Astrocyte (in vitro differentiated cells and primary cell): ENCODE results near the gene ZNF22. TPM values are rescaled to one million over a fixed set of nuclear protein-coding genes. Genes with fewer than 3 reads are reported as not detected.
A peak's percentile ranks its signal among the peaks of the same experiment; 100 is the strongest.

Experiments used
- DNase-seq: peaks from one replicate; pipeline ENCODE4 v3.0.0-alpha.2; 2010; ENCODE audit warnings: low read depth
- FAIRE-seq: peaks from 2 replicates; lab custom pipeline; 2011; peaks lifted over from hg19 to GRCh38; lab: Jason Lieb, UNC
- H2AFZ ChIP-seq: 2 replicates; pipeline ENCODE4 v1.6.0; 2012; ENCODE audit warnings: low read depth, low read length, inconsistent platforms
- H3K27ac ChIP-seq: 2 replicates; pipeline ENCODE4 v1.5.1; 2011; ENCODE audit warnings: low read depth, low read length, inconsistent platforms
- H3K27me3 ChIP-seq: 2 replicates; pipeline ENCODE4 v1.6.0; 2011; ENCODE audit warnings: low read length, inconsistent platforms; ENCODE audit not compliant: insufficient read depth
- H3K36me3 ChIP-seq: 2 replicates; pipeline ENCODE4 v1.5.1; 2011; ENCODE audit warnings: low read length, inconsistent platforms; ENCODE audit not compliant: insufficient read depth
- H3K4me1 ChIP-seq: 2 replicates; pipeline ENCODE4 v1.5.1; 2011; ENCODE audit warnings: low read length, inconsistent platforms; ENCODE audit not compliant: insufficient read depth
- H3K4me2 ChIP-seq: 2 replicates; pipeline ENCODE4 v1.6.0; 2012; ENCODE audit warnings: low read length, inconsistent platforms
- H3K4me3 ChIP-seq: 2 replicates; pipeline ENCODE4 v1.5.1; 2011; ENCODE audit warnings: low read depth, mild to moderate bottlenecking, low read length, inconsistent platforms; ENCODE audit not compliant: insufficient read depth
- H3K79me2 ChIP-seq: 2 replicates; pipeline ENCODE4 v1.6.0; 2012; ENCODE audit warnings: mild to moderate bottlenecking, low read length, inconsistent platforms; ENCODE audit not compliant: insufficient read depth
- H3K9ac ChIP-seq: 2 replicates; pipeline ENCODE4 v1.6.0; 2012; ENCODE audit warnings: mild to moderate bottlenecking, low read length, inconsistent platforms
- H3K9me3 ChIP-seq: 2 replicates; pipeline ENCODE4 v1.5.1; 2012; ENCODE audit warnings: low read depth, mild to moderate bottlenecking, low read length, inconsistent platforms; ENCODE audit not compliant: insufficient read depth
- H4K20me1 ChIP-seq: 2 replicates; pipeline ENCODE4 v1.6.0; 2012; ENCODE audit warnings: low read length, inconsistent platforms; ENCODE audit not compliant: insufficient read depth
- H3K27ac Mint-ChIP-seq: one replicate; pipeline ENCODE4 v1.8.0; 2021; ENCODE audit warnings: mild to moderate bottlenecking, mixed read lengths; ENCODE audit not compliant: unreplicated experiment
- H3K27me3 Mint-ChIP-seq: one replicate; pipeline ENCODE4 v1.8.0; 2021; ENCODE audit warnings: low read depth, mixed read lengths; ENCODE audit not compliant: unreplicated experiment
- H3K36me3 Mint-ChIP-seq: one replicate; pipeline ENCODE4 v1.8.0; 2021; ENCODE audit warnings: low read depth, mixed read lengths; ENCODE audit not compliant: unreplicated experiment
- H3K4me1 Mint-ChIP-seq: one replicate; pipeline ENCODE4 v1.8.0; 2021; ENCODE audit warnings: low read depth, mixed read lengths; ENCODE audit not compliant: unreplicated experiment
- H3K4me3 Mint-ChIP-seq: one replicate; pipeline ENCODE4 v1.8.0; 2021; ENCODE audit warnings: mild to moderate bottlenecking, moderate library complexity, mixed read lengths; ENCODE audit not compliant: unreplicated experiment
- H3K9me3 Mint-ChIP-seq: one replicate; pipeline ENCODE4 v1.8.0; 2021; ENCODE audit warnings: mild to moderate bottlenecking, mixed read lengths; ENCODE audit not compliant: unreplicated experiment
- EZH2 ChIP-seq: IDR thresholded peaks from 2 replicates; pipeline ENCODE4 v1.6.1; 2012; ENCODE audit warnings: mild to moderate bottlenecking, low read length, inconsistent platforms; ENCODE audit not compliant: insufficient read depth
- total RNA-seq: library from RNA; stranded (reverse); gene quantifications from 2 replicates; pipeline ENCODE4 v1.2.1, GENCODE V29; 2021
- TF ChIP-seq, protein P1 (sequence below): IDR thresholded peaks from 2 replicates; pipeline ENCODE4 v1.5.1; 2011; ENCODE audit warnings: low read depth, mild to moderate bottlenecking, inconsistent platforms, low read length, moderate library complexity; ENCODE audit not compliant: insufficient read depth

The ZNF22 gene
- total RNA-seq, 1 donor from 2014 or later = 12.0 TPM

DNA sequence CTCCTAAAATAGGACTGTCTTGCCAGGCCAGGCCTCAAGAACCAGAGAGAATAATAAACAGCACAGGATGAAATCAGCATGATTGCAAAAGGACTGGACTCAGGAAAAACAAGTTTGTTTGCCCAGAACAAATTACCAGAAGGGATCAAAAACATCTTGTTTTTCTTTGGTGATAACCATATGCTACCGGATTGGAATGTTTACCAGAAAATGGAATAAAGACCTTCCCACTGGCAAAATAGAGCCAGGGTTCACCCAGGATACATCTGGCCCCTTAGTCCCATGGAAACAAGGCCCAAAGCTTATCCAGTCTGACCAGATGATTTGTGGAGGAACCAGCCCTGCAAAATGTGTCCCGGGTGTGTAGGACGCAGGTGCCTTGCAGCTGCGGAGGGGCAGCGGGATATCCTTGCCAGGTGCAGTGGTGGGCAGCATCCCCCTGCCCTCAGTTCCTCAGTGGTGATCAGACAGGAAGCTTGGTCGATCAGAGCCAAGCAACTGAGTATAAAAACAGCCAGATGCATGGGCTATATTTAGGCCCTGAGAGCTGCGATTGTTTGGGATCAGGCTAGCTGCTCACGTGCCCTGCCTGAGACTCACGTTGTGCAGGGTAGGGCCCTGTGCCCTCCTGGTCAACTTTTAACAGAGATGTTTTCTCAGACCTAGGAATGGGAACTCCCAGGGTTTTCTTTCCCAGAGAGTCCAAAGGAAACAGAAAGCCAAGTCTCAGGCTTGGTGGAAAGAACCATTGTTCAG is 4.6 kb upstream of the ZNF22 start:
- no peak for FAIRE-seq
- H3K79me2 ChIP-seq = no peaks in the 10 kb centered on the region
- H3K4me1 ChIP-seq = peaks cover 8% of the 10 kb centered on the region
- Mint-ChIP-seq H3K9me3 (no peaks in the 10 kb centered on the region), H3K4me1 (peaks cover 15% of the 10 kb centered on the region), H3K4me3 (no peak overlapping the region), H3K27me3 (no peaks in the 10 kb centered on the region), H3K27ac (no peak overlapping the region), H3K36me3 (peaks cover 11% of the 10 kb centered on the region)
- H2AFZ ChIP-seq = peak overlapping the region; percentile 7
- H3K9ac ChIP-seq = no peak overlapping the region
- no peak for TF ChIP-seq EZH2
- TF ChIP-seq, protein P1, sequence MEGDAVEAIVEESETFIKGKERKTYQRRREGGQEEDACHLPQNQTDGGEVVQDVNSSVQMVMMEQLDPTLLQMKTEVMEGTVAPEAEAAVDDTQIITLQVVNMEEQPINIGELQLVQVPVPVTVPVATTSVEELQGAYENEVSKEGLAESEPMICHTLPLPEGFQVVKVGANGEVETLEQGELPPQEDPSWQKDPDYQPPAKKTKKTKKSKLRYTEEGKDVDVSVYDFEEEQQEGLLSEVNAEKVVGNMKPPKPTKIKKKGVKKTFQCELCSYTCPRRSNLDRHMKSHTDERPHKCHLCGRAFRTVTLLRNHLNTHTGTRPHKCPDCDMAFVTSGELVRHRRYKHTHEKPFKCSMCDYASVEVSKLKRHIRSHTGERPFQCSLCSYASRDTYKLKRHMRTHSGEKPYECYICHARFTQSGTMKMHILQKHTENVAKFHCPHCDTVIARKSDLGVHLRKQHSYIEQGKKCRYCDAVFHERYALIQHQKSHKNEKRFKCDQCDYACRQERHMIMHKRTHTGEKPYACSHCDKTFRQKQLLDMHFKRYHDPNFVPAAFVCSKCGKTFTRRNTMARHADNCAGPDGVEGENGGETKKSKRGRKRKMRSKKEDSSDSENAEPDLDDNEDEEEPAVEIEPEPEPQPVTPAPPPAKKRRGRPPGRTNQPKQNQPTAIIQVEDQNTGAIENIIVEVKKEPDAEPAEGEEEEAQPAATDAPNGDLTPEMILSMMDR = no peak
- H3K4me2 ChIP-seq = no peak overlapping the region
- no peak overlapping the region for H3K27ac ChIP-seq
- H4K20me1 ChIP-seq = no peaks in the 10 kb centered on the region
- DNase-seq = no peak
- H3K4me3 ChIP-seq = no peak overlapping the region
- H3K27me3 ChIP-seq = no peaks in the 10 kb centered on the region
- no peaks in the 10 kb centered on the region for H3K9me3 ChIP-seq
- H3K36me3 ChIP-seq = no peaks in the 10 kb centered on the region

DNA sequence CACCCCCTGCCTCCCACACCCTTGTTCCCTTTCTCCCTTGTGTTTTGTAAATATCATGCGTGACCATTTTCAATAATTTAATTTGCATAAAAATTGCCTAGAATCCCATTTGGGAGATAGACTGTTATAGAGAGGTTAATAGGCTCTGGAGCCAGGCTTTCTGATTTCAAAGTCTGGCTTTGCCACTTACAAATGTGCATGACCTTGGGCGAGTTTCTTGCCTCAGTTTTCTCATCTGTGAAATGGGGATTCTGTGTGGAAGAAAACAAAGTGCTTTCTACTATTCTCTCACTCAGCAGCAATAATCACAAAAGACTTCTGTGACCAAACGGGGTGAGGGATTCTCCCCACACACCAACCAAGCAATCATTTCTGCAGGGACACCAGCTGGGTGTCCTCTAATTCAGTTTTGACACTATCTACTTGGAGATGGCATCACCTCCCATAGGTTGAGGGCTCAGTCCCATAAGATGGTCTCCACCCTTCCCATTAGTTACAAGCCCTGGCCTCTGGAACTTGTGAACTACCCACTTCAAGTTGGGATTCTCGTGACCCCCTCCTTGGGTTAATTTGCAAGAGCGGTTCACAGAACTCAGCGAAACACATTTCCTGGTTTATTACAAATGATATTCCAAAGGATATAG is 3.5 kb upstream of the ZNF22 start:
- Histone ChIP-seq H3K9ac (no peak overlapping the region), H4K20me1 (no peaks in the 10 kb centered on the region), H3K9me3 (no peaks in the 10 kb centered on the region), H3K79me2 (peaks cover 11% of the 10 kb centered on the region), H3K36me3 (no peaks in the 10 kb centered on the region), H2AFZ (no peak overlapping the region), H3K27ac (no peak overlapping the region), H3K4me1 (peaks cover 17% of the 10 kb centered on the region), H3K4me3 (no peak overlapping the region), H3K27me3 (no peaks in the 10 kb centered on the region), H3K4me2 (no peak overlapping the region)
- FAIRE-seq = no peak
- DNase-seq = no peak
- no peak overlapping the region for H3K27ac Mint-ChIP-seq
- no peaks in the 10 kb centered on the region for H3K27me3 Mint-ChIP-seq
- H3K36me3 Mint-ChIP-seq = peaks cover 5% of the 10 kb centered on the region
- TF ChIP-seq, protein P1 = no peak
- TF ChIP-seq EZH2 = no peak
- no peak overlapping the region for H3K4me3 Mint-ChIP-seq
- peaks cover 15% of the 10 kb centered on the region for H3K4me1 Mint-ChIP-seq
- H3K9me3 Mint-ChIP-seq = no peaks in the 10 kb centered on the region
